ENCODE data around the gene NKAIN1. TPM values are rescaled to one million over a fixed set of nuclear protein-coding genes. Genes with fewer than 3 reads are reported as not detected.
A peak's percentile ranks its signal among the peaks of the same experiment; 100 is the strongest.

Gene NKAIN1
- total RNA-seq, 1 donor from 2014 or later: 2.2 TPM

DNA sequence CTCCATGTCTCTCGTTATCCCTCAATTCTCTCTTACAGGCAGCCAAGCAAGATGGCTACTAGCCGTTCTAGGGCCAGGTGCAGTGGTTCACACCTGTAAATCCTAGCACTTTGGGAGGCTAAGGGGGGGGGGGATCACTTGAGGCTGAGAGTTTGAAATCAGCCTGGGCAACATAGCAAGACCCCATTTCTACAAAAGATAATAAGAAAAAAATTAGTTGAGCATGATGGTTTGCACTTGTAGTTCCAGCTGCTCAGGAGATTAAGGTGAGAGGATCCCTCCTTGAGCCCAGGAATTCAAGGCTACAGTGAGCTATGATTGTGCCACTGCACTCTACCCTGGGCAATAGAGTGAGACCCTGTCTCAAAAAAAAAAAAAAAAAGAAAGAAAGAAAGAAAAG, 80.4 kb downstream of the NKAIN1 start:
- Mint-ChIP-seq H3K4me3 (ENCODE audit: unreplicated experiment) (no peak overlapping the region), H3K9me3 (ENCODE audit: unreplicated experiment) (no peaks in the 10 kb centered on the region), H3K4me1 (ENCODE audit: unreplicated experiment) (peaks cover 14% of the 10 kb centered on the region), H3K27ac (ENCODE audit: unreplicated experiment) (no peak overlapping the region), H3K36me3 (ENCODE audit: unreplicated experiment) (peaks cover 4% of the 10 kb centered on the region), H3K27me3 (ENCODE audit: unreplicated experiment) (peaks cover 2% of the 10 kb centered on the region)
- TF ChIP-seq CTCF (IDR thresholded peaks at IDR 0.05): no peak
- no peak for DNase-seq (ENCODE audit: extremely low spot score, unreplicated experiment)

GRCh38 chr1:31155216-31155806, 84.4 kb downstream of the NKAIN1 start:
- TF ChIP-seq CTCF (IDR thresholded peaks at IDR 0.05): peak; percentile 46
- DNase-seq (ENCODE audit: extremely low spot score, unreplicated experiment): peak; percentile 87
- peak overlapping the region; percentile 81 for H3K4me3 Mint-ChIP-seq (ENCODE audit: unreplicated experiment)

GRCh38 chr1:31154632-31155215, 85.0 kb downstream of the NKAIN1 start:
- Mint-ChIP-seq H3K36me3 (ENCODE audit: unreplicated experiment) (peaks cover 4% of the 10 kb centered on the region), H3K4me3 (ENCODE audit: unreplicated experiment) (peak overlapping the region; percentile 81), H3K27ac (ENCODE audit: unreplicated experiment) (peak overlapping the region; percentile 90), H3K4me1 (ENCODE audit: unreplicated experiment) (peaks cover 20% of the 10 kb centered on the region), H3K27me3 (ENCODE audit: unreplicated experiment) (no peaks in the 10 kb centered on the region), H3K9me3 (ENCODE audit: unreplicated experiment) (no peaks in the 10 kb centered on the region)
- DNase-seq (ENCODE audit: extremely low spot score, unreplicated experiment): peak; percentile 93
- no peak for TF ChIP-seq CTCF (IDR thresholded peaks at IDR 0.05)

More at GRCh38 chr1:31155216-31155806, 84.4 kb downstream of the NKAIN1 start:
- Mint-ChIP-seq H3K4me1 (ENCODE audit: unreplicated experiment) (peaks cover 20% of the 10 kb centered on the region), H3K9me3 (ENCODE audit: unreplicated experiment) (no peaks in the 10 kb centered on the region), H3K27me3 (ENCODE audit: unreplicated experiment) (no peaks in the 10 kb centered on the region), H3K27ac (ENCODE audit: unreplicated experiment) (peak overlapping the region; percentile 90), H3K36me3 (ENCODE audit: unreplicated experiment) (peaks cover 4% of the 10 kb centered on the region)

DNA sequence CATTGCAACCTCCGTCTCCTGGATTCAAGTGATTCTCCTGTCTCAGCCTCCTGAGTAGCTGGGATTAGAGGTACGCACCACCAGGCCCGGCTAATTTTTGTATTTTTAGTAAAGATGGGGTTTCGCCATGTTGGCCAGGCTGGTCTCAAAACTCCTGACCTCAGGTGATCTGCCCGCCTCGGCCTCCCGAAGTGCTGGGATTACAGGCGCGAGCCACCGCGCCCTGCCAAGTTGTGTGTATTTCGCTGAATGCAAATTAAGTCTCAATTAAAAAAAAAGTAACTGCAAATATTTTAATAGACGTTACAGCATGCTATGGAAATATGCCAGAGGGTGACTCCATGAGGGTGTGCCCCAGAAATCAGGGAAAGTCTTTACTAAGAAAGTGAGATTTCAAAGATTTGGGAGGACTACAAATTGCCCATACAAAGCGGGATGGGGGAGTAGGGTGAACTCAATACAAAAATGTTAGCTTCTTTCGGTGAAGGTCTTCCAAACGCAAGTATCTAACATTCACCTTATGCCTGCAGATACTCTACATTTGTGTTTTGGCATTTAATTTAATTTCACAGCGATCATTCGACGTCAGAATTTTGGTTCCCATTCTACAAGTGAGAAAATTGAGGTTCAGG, 85.6 kb downstream of the NKAIN1 start:
- TF ChIP-seq CTCF (IDR thresholded peaks at IDR 0.05): no peak
- no peaks in the 10 kb centered on the region for H3K27me3 Mint-ChIP-seq (ENCODE audit: unreplicated experiment)
- peaks cover 4% of the 10 kb centered on the region for H3K36me3 Mint-ChIP-seq (ENCODE audit: unreplicated experiment)
- peak overlapping the region; percentile 70 for H3K4me3 Mint-ChIP-seq (ENCODE audit: unreplicated experiment)
- peaks cover 20% of the 10 kb centered on the region for H3K4me1 Mint-ChIP-seq (ENCODE audit: unreplicated experiment)
- DNase-seq (ENCODE audit: extremely low spot score, unreplicated experiment): no peak
- H3K9me3 Mint-ChIP-seq (ENCODE audit: unreplicated experiment): no peaks in the 10 kb centered on the region
- peak overlapping the region; percentile 86 for H3K27ac Mint-ChIP-seq (ENCODE audit: unreplicated experiment)

GRCh38 chr1:31153423-31153822, 86.3 kb downstream of the NKAIN1 start:
- no peak for TF ChIP-seq CTCF (IDR thresholded peaks at IDR 0.05)
- H3K27me3 Mint-ChIP-seq (ENCODE audit: unreplicated experiment): no peaks in the 10 kb centered on the region
- peaks cover 4% of the 10 kb centered on the region for H3K36me3 Mint-ChIP-seq (ENCODE audit: unreplicated experiment)
- H3K4me1 Mint-ChIP-seq (ENCODE audit: unreplicated experiment): peaks cover 20% of the 10 kb centered on the region
- H3K9me3 Mint-ChIP-seq (ENCODE audit: unreplicated experiment): no peaks in the 10 kb centered on the region
- no peak for DNase-seq (ENCODE audit: extremely low spot score, unreplicated experiment)
- peak overlapping the region; percentile 26 for H3K4me3 Mint-ChIP-seq (ENCODE audit: unreplicated experiment)
- peak overlapping the region; percentile 59 for H3K27ac Mint-ChIP-seq (ENCODE audit: unreplicated experiment)
